Measurements from ENCODE around the gene PEDS1. TPM values are rescaled to one million over a fixed set of nuclear protein-coding genes. Genes with fewer than 3 reads are reported as not detected.

The PEDS1 gene
- total and polyA plus RNA-seq, 2 of the 13 experiments (the other 11 are each of a cell fraction or from before 2014, with no cell fraction given): 30.5 to 93.9 TPM

- TF ChIP-seq SKIL (CRISPR knock-in tag; IDR thresholded peaks at IDR 0.05; ENCODE audit: borderline replicate concordance) (no peak), PCBP1 (IDR thresholded peaks at IDR 0.05; ENCODE audit: borderline replicate concordance, low read depth, low read length) (no peak), ZFYVE20 (CRISPR knock-in tag; IDR thresholded peaks at IDR 0.05; ENCODE audit: borderline replicate concordance, low read depth) (no peak), SYNCRIP (IDR thresholded peaks at IDR 0.05; ENCODE audit: insufficient read depth, low read depth, low read length) (no peak), TFE3 (CRISPR knock-in tag; IDR thresholded peaks at IDR 0.05) (peak; percentile 46), ZNF724P (CRISPR knock-in tag; IDR thresholded peaks at IDR 0.05; ENCODE audit: borderline replicate concordance) (0 out of 2 replicates have a peak, but pooled peaks have one; percentile 19), NFATC3 (CRISPR knock-in tag; IDR thresholded peaks at IDR 0.05) (peak; percentile 54; the same call in 1 of the 2 replicates), ZNF570 (CRISPR knock-in tag; IDR thresholded peaks at IDR 0.05; ENCODE audit: borderline replicate concordance) (no peak), MZF1 (CRISPR knock-in tag; IDR thresholded peaks at IDR 0.05; ENCODE audit: borderline replicate concordance) (peak; percentile 62; the same call in 1 of the 2 replicates), CREB3 (CRISPR knock-in tag; IDR thresholded peaks at IDR 0.05) (no peak), ZFP91 (CRISPR knock-in tag; IDR thresholded peaks at IDR 0.05; ENCODE audit: borderline replicate concordance) (0 out of 2 replicates have a peak, but pooled peaks have one; percentile 48), RXRB (CRISPR knock-in tag; IDR thresholded peaks at IDR 0.05; ENCODE audit: borderline replicate concordance) (no peak), PCBP2 (optimal IDR thresholded peaks at IDR 0.05; ENCODE audit: low read depth, low read length, poor library complexity, severe bottlenecking) (no peak), SP1 (IDR thresholded peaks at IDR 0.05) (no peak), SP1 (CRISPR knock-in tag; IDR thresholded peaks at IDR 0.05) (no peak), BRCA1 (CRISPR knock-in tag; IDR thresholded peaks at IDR 0.05) (no peak), RAD51 (IDR thresholded peaks at IDR 0.05; ENCODE audit: borderline replicate concordance) (peak; percentile 96), CBX1 (IDR thresholded peaks at IDR 0.05; ENCODE audit: low read depth) (no peak), THAP8 (CRISPR knock-in tag; IDR thresholded peaks at IDR 0.05; ENCODE audit: borderline replicate concordance) (no peak), MXD4 (CRISPR knock-in tag; IDR thresholded peaks at IDR 0.05) (no peak), SMAD9 (CRISPR knock-in tag; IDR thresholded peaks at IDR 0.05) (no peak), FOXO1 (CRISPR knock-in tag; IDR thresholded peaks at IDR 0.05) (no peak), IRF2 (CRISPR knock-in tag; IDR thresholded peaks at IDR 0.05) (peak; percentile 13; the same call in 1 of the 2 replicates), ZFP41 (CRISPR knock-in tag; IDR thresholded peaks at IDR 0.05; ENCODE audit: borderline replicate concordance) (peak; percentile 27; the same call in 1 of the 2 replicates), ARNT2 (CRISPR knock-in tag; IDR thresholded peaks at IDR 0.05; ENCODE audit: low read depth) (no peak)
Observed at GRCh38 chr20:50115041-50115512, 38.4 kb downstream of the PEDS1 start (continued).

Data from HepG2 (cell line).